Chondrocyte (in vitro differentiated cells): ENCODE data around the gene MRPL52. TPM values are rescaled to one million over a fixed set of nuclear protein-coding genes. Genes with fewer than 3 reads are reported as not detected.

ENCODE experiments used
- DNase-seq: peaks from one replicate; pipeline ENCODE4 v3.0.0; 2021; ENCODE audit warnings: mixed read lengths, low spot score
- H3K27ac Mint-ChIP-seq: one replicate; pipeline ENCODE4 v1.8.0; 2021; ENCODE audit warnings: mild to moderate bottlenecking, moderate library complexity, mixed read lengths; ENCODE audit not compliant: unreplicated experiment
- H3K27me3 Mint-ChIP-seq: 2 replicates; pipeline ENCODE4 v1.8.0; 2021; ENCODE audit warnings: low read depth, mixed read lengths
- H3K36me3 Mint-ChIP-seq: 2 replicates; pipeline ENCODE4 v1.8.0; 2021; ENCODE audit warnings: low read depth, mixed read lengths
- H3K4me1 Mint-ChIP-seq: 2 replicates; pipeline ENCODE4 v1.8.0; 2021; ENCODE audit warnings: low read depth, mild to moderate bottlenecking, mixed read lengths
- H3K4me3 Mint-ChIP-seq: one replicate; pipeline ENCODE4 v1.8.0; 2021; ENCODE audit warnings: mild to moderate bottlenecking, moderate library complexity, mixed read lengths; ENCODE audit not compliant: unreplicated experiment
- H3K9me3 Mint-ChIP-seq: 2 replicates; pipeline ENCODE4 v1.8.0; 2021; ENCODE audit warnings: low read depth, mixed read lengths
- CTCF ChIP-seq: fragments of 200-600 bp; sonication (generic); IDR thresholded peaks from 2 replicates; pipeline ENCODE4 v1.5.0; 2021; ENCODE audit warnings: antibody characterized with exemption, mild to moderate bottlenecking, moderate library complexity
- total RNA-seq: library from RNA; stranded (reverse); gene quantifications from 3 replicates; pipeline ENCODE4 v1.2.1, GENCODE V29; 2021

MRPL52 gene
- total RNA-seq, 1 donor from 2014 or later = 71.5 TPM

GRCh38 chr14:22872033-22872832 is 42.5 kb downstream of the MRPL52 start:
- peak overlapping the region; percentile 94 for H3K27ac Mint-ChIP-seq
- peaks cover 25% of the 10 kb centered on the region for H3K4me1 Mint-ChIP-seq
- H3K27me3 Mint-ChIP-seq = no peaks in the 10 kb centered on the region
- no peaks in the 10 kb centered on the region for H3K9me3 Mint-ChIP-seq
- peaks cover 20% of the 10 kb centered on the region for H3K36me3 Mint-ChIP-seq
- H3K4me3 Mint-ChIP-seq = peak overlapping the region; percentile 87
- DNase-seq = no peak
- TF ChIP-seq CTCF = peak; percentile 94

GRCh38 chr14:22872833-22873520 is 43.3 kb downstream of the MRPL52 start:
- TF ChIP-seq CTCF = peak; percentile 58
- no peak for DNase-seq
- peaks cover 25% of the 10 kb centered on the region for H3K36me3 Mint-ChIP-seq
- peaks cover 25% of the 10 kb centered on the region for H3K4me1 Mint-ChIP-seq
- H3K9me3 Mint-ChIP-seq = no peaks in the 10 kb centered on the region
- H3K27ac Mint-ChIP-seq = peak overlapping the region; percentile 94
- H3K27me3 Mint-ChIP-seq = no peaks in the 10 kb centered on the region
- peak overlapping the region; percentile 87 for H3K4me3 Mint-ChIP-seq

DNA sequence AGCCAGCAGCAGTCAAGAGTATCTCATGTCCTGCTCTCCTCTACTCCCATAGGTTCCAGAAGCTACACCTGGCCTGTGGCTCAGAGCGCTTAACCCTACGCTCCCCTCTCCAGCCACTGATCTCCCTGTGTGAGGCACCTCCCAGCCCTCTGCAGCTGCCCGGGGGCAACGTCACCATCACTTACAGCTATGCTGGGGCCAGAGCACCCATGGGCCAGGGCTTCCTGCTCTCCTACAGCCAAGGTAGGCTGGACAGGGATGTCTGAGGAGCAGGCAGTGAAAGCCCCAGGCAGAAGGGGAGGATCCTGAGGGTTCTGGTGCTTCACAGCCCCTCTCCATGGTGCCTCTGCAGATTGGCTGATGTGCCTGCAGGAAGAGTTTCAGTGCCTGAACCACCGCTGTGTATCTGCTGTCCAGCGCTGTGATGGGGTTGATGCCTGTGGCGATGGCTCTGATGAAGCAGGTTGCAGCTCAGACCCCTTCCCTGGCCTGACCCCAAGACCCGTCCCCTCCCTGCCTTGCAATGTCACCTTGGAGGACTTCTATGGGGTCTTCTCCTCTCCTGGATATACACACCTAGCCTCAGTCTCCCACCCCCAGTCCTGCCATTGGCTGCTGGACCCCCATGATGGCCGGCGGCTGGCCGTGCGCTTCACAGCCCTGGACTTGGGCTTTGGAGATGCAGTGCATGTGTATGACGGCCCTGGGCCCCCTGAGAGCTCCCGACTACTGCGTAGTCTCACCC is 45.5 kb downstream of the MRPL52 start:
- no peak overlapping the region for H3K27ac Mint-ChIP-seq
- H3K9me3 Mint-ChIP-seq = no peaks in the 10 kb centered on the region
- no peak overlapping the region for H3K4me3 Mint-ChIP-seq
- no peaks in the 10 kb centered on the region for H3K27me3 Mint-ChIP-seq
- H3K36me3 Mint-ChIP-seq = peaks cover 37% of the 10 kb centered on the region
- no peak for TF ChIP-seq CTCF
- no peak for DNase-seq
- peaks cover 25% of the 10 kb centered on the region for H3K4me1 Mint-ChIP-seq

DNA sequence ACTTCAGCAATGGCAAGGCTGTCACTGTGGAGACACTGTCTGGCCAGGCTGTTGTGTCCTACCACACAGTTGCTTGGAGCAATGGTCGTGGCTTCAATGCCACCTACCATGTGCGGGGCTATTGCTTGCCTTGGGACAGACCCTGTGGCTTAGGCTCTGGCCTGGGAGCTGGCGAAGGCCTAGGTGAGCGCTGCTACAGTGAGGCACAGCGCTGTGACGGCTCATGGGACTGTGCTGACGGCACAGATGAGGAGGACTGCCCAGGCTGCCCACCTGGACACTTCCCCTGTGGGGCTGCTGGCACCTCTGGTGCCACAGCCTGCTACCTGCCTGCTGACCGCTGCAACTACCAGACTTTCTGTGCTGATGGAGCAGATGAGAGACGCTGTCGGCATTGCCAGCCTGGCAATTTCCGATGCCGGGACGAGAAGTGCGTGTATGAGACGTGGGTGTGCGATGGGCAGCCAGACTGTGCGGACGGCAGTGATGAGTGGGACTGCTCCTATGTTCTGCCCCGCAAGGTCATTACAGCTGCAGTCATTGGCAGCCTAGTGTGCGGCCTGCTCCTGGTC is 46.1 kb downstream of the MRPL52 start:
- Mint-ChIP-seq H3K9me3 (no peaks in the 10 kb centered on the region), H3K27ac (no peak overlapping the region), H3K36me3 (peaks cover 37% of the 10 kb centered on the region), H3K27me3 (no peaks in the 10 kb centered on the region), H3K4me3 (no peak overlapping the region), H3K4me1 (peaks cover 19% of the 10 kb centered on the region)
- no peak for DNase-seq
- TF ChIP-seq CTCF = no peak
